IPS-15b (cell line): Measurements from ENCODE around the gene STK32C.

Experiments
- H3K27me3 ChIP-seq: one replicate; pipeline ENCODE4 v1.6.1; 2013; ENCODE audit warnings: low read length; ENCODE audit not compliant: control insufficient read depth, insufficient read depth
- H3K36me3 ChIP-seq: one replicate; pipeline ENCODE4 v1.6.1; 2013; ENCODE audit warnings: low read length; ENCODE audit not compliant: control insufficient read depth, insufficient read depth
- H3K4me1 ChIP-seq: one replicate; pipeline ENCODE4 v1.6.1; 2013; ENCODE audit warnings: mild to moderate bottlenecking, low read length; ENCODE audit not compliant: control insufficient read depth, insufficient read depth
- H3K4me3 ChIP-seq: one replicate; pipeline ENCODE4 v1.5.1; 2013; ENCODE audit warnings: low read depth, low read length
- H3K9ac ChIP-seq: one replicate; pipeline ENCODE4 v1.6.1; 2013; ENCODE audit warnings: low read depth, mild to moderate bottlenecking, low read length
- H3K9me3 ChIP-seq: one replicate; pipeline ENCODE4 v1.6.1; 2013; ENCODE audit warnings: mild to moderate bottlenecking, low read length; ENCODE audit not compliant: control insufficient read depth, insufficient read depth

Gene STK32C

GRCh38 chr10:132169031-132169765 is 138.6 kb downstream of the STK32C start:
- Histone ChIP-seq H3K9me3 (no peaks in the 10 kb centered on the region), H3K4me3 (no peak overlapping the region), H3K27me3 (no peaks in the 10 kb centered on the region), H3K36me3 (no peaks in the 10 kb centered on the region), H3K4me1 (no peaks in the 10 kb centered on the region), H3K9ac (no peak overlapping the region)

DNA sequence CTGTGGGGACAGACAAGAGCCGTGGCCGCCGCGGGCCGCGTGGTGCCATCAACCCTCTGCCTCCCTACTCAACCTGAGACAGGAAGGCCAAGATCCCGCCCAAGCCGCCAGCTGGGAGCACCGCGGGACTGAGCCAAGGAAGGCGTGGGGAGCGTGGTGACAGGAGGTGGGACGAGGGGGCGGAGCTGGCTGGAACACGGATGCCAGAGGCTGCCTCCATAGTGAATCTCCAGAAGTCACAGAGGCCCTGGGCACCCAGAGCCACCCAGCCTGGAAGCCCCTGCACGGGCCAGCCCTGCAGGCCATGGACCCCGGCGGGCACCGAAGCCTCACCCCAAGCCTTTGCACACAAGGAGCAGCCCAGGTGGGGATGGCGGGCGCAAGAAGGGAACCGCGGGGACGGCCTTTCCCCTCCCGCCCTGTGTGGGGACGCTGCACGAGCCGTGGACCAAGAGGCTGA is 139.1 kb downstream of the STK32C start:
- H3K4me3 ChIP-seq = no peak overlapping the region
- H3K27me3 ChIP-seq = no peaks in the 10 kb centered on the region
- H3K9me3 ChIP-seq = no peaks in the 10 kb centered on the region
- H3K36me3 ChIP-seq = no peaks in the 10 kb centered on the region
- H3K4me1 ChIP-seq = peaks cover 2% of the 10 kb centered on the region
- no peak overlapping the region for H3K9ac ChIP-seq

- H3K4me3 ChIP-seq = no peak overlapping the region
- no peak overlapping the region for H3K9ac ChIP-seq
- H3K36me3 ChIP-seq = no peaks in the 10 kb centered on the region
- no peaks in the 10 kb centered on the region for H3K27me3 ChIP-seq
- no peaks in the 10 kb centered on the region for H3K9me3 ChIP-seq
- peaks cover 2% of the 10 kb centered on the region for H3K4me1 ChIP-seq
Observed at GRCh38 chr10:132167976-132168375, 139.8 kb downstream of the STK32C start.

GRCh38 chr10:132167041-132167674 is 140.6 kb downstream of the STK32C start:
- H3K9ac ChIP-seq = no peak overlapping the region
- H3K4me1 ChIP-seq = peaks cover 2% of the 10 kb centered on the region
- no peak overlapping the region for H3K4me3 ChIP-seq
- no peaks in the 10 kb centered on the region for H3K36me3 ChIP-seq
- H3K9me3 ChIP-seq = no peaks in the 10 kb centered on the region
- H3K27me3 ChIP-seq = no peaks in the 10 kb centered on the region

GRCh38 chr10:132166216-132166950 is 141.4 kb downstream of the STK32C start:
- no peak overlapping the region for H3K9ac ChIP-seq

GRCh38 chr10:132165416-132165980 is 142.3 kb downstream of the STK32C start:
- Histone ChIP-seq H3K36me3 (no peaks in the 10 kb centered on the region), H3K27me3 (no peaks in the 10 kb centered on the region), H3K4me1 (peaks cover 2% of the 10 kb centered on the region), H3K9ac (no peak overlapping the region), H3K9me3 (no peaks in the 10 kb centered on the region), H3K4me3 (no peak overlapping the region)

More at GRCh38 chr10:132166216-132166950, 141.4 kb downstream of the STK32C start:
- Histone ChIP-seq H3K4me3 (no peak overlapping the region), H3K9me3 (no peaks in the 10 kb centered on the region), H3K27me3 (no peaks in the 10 kb centered on the region), H3K36me3 (no peaks in the 10 kb centered on the region), H3K4me1 (peaks cover 2% of the 10 kb centered on the region)

DNA sequence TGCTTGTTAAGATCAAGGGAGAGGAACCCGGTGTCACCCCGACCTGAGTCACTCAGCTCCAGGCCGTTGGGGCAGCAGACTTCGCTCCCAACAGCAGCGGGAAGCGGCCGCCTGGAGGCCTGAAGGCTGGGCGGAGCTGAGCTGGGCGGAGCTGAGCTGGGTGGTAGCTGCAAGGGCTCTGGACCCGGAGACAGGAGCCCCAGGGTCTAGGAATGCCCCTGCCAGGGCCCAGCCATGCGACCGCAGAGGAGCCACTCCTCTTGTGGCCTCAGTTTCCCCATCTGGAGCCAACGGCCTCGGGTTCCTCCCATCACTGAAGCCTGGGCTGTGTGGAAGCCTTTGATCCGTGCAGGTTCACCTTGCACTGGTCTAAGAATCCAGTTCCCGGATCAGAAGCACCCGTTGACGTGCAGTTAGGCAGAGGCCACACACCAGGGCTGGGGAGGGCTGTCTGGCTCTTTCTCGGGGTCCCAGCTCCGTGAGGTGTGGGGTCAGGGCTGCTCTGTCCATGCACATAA is 142.9 kb downstream of the STK32C start:
- Histone ChIP-seq H3K9ac (no peak overlapping the region), H3K9me3 (no peaks in the 10 kb centered on the region), H3K27me3 (no peaks in the 10 kb centered on the region), H3K4me1 (peaks cover 2% of the 10 kb centered on the region), H3K4me3 (no peak overlapping the region), H3K36me3 (no peaks in the 10 kb centered on the region)

GRCh38 chr10:132163826-132164515 is 143.8 kb downstream of the STK32C start:
- H3K4me1 ChIP-seq = peaks cover 2% of the 10 kb centered on the region
- H3K9ac ChIP-seq = no peak overlapping the region
- no peaks in the 10 kb centered on the region for H3K9me3 ChIP-seq
- no peaks in the 10 kb centered on the region for H3K36me3 ChIP-seq
- H3K4me3 ChIP-seq = no peak overlapping the region
- H3K27me3 ChIP-seq = no peaks in the 10 kb centered on the region

GRCh38 chr10:132163278-132163765 is 144.4 kb downstream of the STK32C start:
- peak overlapping the region; percentile 12 for H3K9ac ChIP-seq
- no peaks in the 10 kb centered on the region for H3K9me3 ChIP-seq
- H3K36me3 ChIP-seq = no peaks in the 10 kb centered on the region
- H3K4me3 ChIP-seq = peak overlapping the region; percentile 52
- H3K4me1 ChIP-seq = peaks cover 2% of the 10 kb centered on the region
- H3K27me3 ChIP-seq = no peaks in the 10 kb centered on the region

DNA sequence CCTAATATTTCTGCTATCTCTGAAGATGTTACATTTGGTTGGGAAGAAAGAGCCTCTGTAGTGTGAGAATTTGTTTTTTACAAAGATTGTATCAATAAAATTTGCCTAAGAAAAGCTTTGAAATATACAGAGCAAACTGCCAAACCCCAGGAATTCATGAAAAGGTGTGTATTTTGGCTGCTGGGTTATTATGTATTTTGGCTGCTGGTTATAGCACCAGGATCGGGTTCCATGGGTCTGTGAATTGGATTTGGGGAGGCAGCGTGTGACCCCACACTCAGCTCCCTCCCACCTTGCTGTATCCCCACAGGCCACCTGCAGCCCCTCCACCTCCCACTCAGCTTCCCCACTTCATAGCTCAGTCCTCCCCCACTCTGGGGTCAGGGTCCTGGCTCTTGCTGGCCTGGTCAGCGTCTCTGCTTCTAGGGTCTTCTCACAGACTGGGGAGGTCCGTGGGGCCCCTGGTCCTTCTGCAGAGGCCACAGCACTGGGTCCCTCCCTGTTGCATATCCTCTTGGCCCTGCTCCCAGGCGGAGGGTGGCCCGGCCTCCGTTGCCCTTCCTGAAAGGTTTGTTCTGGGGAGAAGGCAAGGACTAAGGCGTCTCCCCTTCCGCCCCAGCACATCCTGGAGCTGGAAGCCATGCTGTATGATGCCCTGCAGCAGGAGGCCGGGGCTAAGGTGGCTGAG is 145.0 kb downstream of the STK32C start:
- no peaks in the 10 kb centered on the region for H3K9me3 ChIP-seq
- peak overlapping the region; percentile 12 for H3K9ac ChIP-seq
- no peaks in the 10 kb centered on the region for H3K36me3 ChIP-seq
- no peaks in the 10 kb centered on the region for H3K27me3 ChIP-seq
- peaks cover 2% of the 10 kb centered on the region for H3K4me1 ChIP-seq
- peak overlapping the region; percentile 52 for H3K4me3 ChIP-seq
